HFFc6 (cell line): ENCODE results near the gene ASB18. TPM values are rescaled to one million over a fixed set of nuclear protein-coding genes. Genes with fewer than 3 reads are reported as not detected.
A peak's percentile ranks its signal among the peaks of the same experiment; 100 is the strongest.

Source experiments
- DNase-seq: peaks from one replicate; pipeline ENCODE4 v3.0.0-alpha.2; 2018
- H3K27ac Mint-ChIP-seq: 2 replicates; pipeline ENCODE4 v1.8.0; 2020; ENCODE audit warnings: mild to moderate bottlenecking, mixed read lengths
- H3K27me3 Mint-ChIP-seq: 2 replicates; pipeline ENCODE4 v1.8.0; 2021; ENCODE audit warnings: mild to moderate bottlenecking, moderate library complexity, mixed read lengths; ENCODE audit not compliant: insufficient read depth
- H3K36me3 Mint-ChIP-seq: 2 replicates; pipeline ENCODE4 v1.8.0; 2021; ENCODE audit warnings: low read depth, mixed read lengths
- H3K4me1 Mint-ChIP-seq: 2 replicates; pipeline ENCODE4 v1.8.0; 2020; ENCODE audit warnings: low read depth, mixed read lengths
- H3K4me3 Mint-ChIP-seq: 2 replicates; pipeline ENCODE4 v1.8.0; 2020; ENCODE audit warnings: mild to moderate bottlenecking, moderate library complexity, mixed read lengths
- H3K9me3 Mint-ChIP-seq: 2 replicates; pipeline ENCODE4 v1.8.0; 2020; ENCODE audit warnings: mild to moderate bottlenecking, mixed read lengths
- CTCF ChIP-seq: fragments of 200-600 bp; sonication (generic); IDR thresholded peaks from 2 replicates; pipeline ENCODE4 v1.5.0; 2021; ENCODE audit warnings: antibody characterized with exemption, mild to moderate bottlenecking
- total RNA-seq, 6 experiments: library from RNA; stranded (reverse); fragmentation: NEBNext Ultra II Directional; extraction: Animal tissue kit (Norgen Biotek cat#: 25700); gene quantifications; 2 replicates in 1 of 6; 3 replicates in 5 of 6; pipeline ENCODE4 v1.2.3, GENCODE V29; 2021

ASB18 gene
- total RNA-seq, 6 experiments from 2014 or later, result not detected

- Mint-ChIP-seq H3K27ac (no peak overlapping the region), H3K9me3 (no peaks in the 10 kb centered on the region; the same call in 1 of the 2 replicates), H3K4me1 (peaks cover 14% of the 10 kb centered on the region), H3K4me3 (no peak overlapping the region), H3K27me3 (peaks cover 16% of the 10 kb centered on the region), H3K36me3 (no peaks in the 10 kb centered on the region)
- no peak for DNase-seq
- TF ChIP-seq CTCF, result no peak
These were observed 79.5 kb downstream of the ASB18 start for GRCh38 chr2:236184701-236185100.

- H3K36me3 Mint-ChIP-seq, result no peaks in the 10 kb centered on the region
- H3K4me1 Mint-ChIP-seq, result peaks cover 32% of the 10 kb centered on the region
- no peaks in the 10 kb centered on the region; the same call in 1 of the 2 replicates for H3K9me3 Mint-ChIP-seq
- DNase-seq, result peak; percentile 45
- H3K4me3 Mint-ChIP-seq, result no peak overlapping the region
- peak; percentile 91 for TF ChIP-seq CTCF
- H3K27me3 Mint-ChIP-seq, result peaks cover 18% of the 10 kb centered on the region
- H3K27ac Mint-ChIP-seq, result no peak overlapping the region
These were observed 83.3 kb downstream of the ASB18 start for GRCh38 chr2:236180831-236181453.

- Mint-ChIP-seq H3K27me3 (peaks cover 18% of the 10 kb centered on the region), H3K4me1 (peaks cover 39% of the 10 kb centered on the region), H3K36me3 (no peaks in the 10 kb centered on the region), H3K27ac (peak overlapping the region; percentile 57), H3K4me3 (peak overlapping the region; percentile 86), H3K9me3 (no peaks in the 10 kb centered on the region; the same call in 1 of the 2 replicates)
- TF ChIP-seq CTCF, result no peak
- DNase-seq, result peak; percentile 26
These were observed 84.0 kb downstream of the ASB18 start for GRCh38 chr2:236180076-236180816.

- peak overlapping the region; percentile 86 for H3K4me3 Mint-ChIP-seq
- H3K9me3 Mint-ChIP-seq, result no peaks in the 10 kb centered on the region
- no peak for TF ChIP-seq CTCF
These were observed 84.8 kb downstream of the ASB18 start for GRCh38 chr2:236179236-236180075.

GRCh38 chr2:236178890-236179235, 85.3 kb downstream of the ASB18 start:
- H3K27ac Mint-ChIP-seq, result no peak overlapping the region
- H3K27me3 Mint-ChIP-seq, result peaks cover 18% of the 10 kb centered on the region
- TF ChIP-seq CTCF, result no peak
- no peaks in the 10 kb centered on the region for H3K36me3 Mint-ChIP-seq
- peak overlapping the region; percentile 79 for H3K4me3 Mint-ChIP-seq
- no peak for DNase-seq
- peaks cover 53% of the 10 kb centered on the region for H3K4me1 Mint-ChIP-seq
- no peaks in the 10 kb centered on the region for H3K9me3 Mint-ChIP-seq

More at GRCh38 chr2:236179236-236180075, 84.8 kb downstream of the ASB18 start:
- Mint-ChIP-seq H3K27ac (peak overlapping the region; percentile 57; the same call in 1 of the 2 replicates), H3K36me3 (no peaks in the 10 kb centered on the region), H3K4me1 (peaks cover 47% of the 10 kb centered on the region), H3K27me3 (peaks cover 16% of the 10 kb centered on the region)
- DNase-seq, result no peak
